Left hindlimb (tissue), 1 donor: Measurements from ENCODE around the gene ESPN.
"Not testable (repeated sequence)": the region's sequence is repeated elsewhere in the genome, so short reads cannot be mapped to it uniquely, and the experiment has no call there.

Experiments
- DNase-seq: peaks from one replicate; pipeline ENCODE4 v3.0.0-alpha.2; 2018

Gene ESPN

GRCh38 chr1:6429660-6430411 lies 5.3 kb downstream of the ESPN start:
- not testable (repeated sequence) for DNase-seq

GRCh38 chr1:6431645-6432579 lies 7.3 kb downstream of the ESPN start:
- not testable (repeated sequence) for DNase-seq

GRCh38 chr1:6434186-6434585 lies 9.6 kb downstream of the ESPN start:
- DNase-seq = no peak

GRCh38 chr1:6435129-6435528 lies 10.6 kb downstream of the ESPN start:
- no peak for DNase-seq

GRCh38 chr1:6435547-6435946 lies 11.0 kb downstream of the ESPN start:
- no peak for DNase-seq

GRCh38 chr1:6436277-6436676 lies 11.7 kb downstream of the ESPN start:
- not testable (repeated sequence) for DNase-seq

GRCh38 chr1:6437012-6437700 lies 12.6 kb downstream of the ESPN start:
- not testable (repeated sequence) for DNase-seq

- DNase-seq = no peak
Observed at GRCh38 chr1:6438047-6438525, 13.5 kb downstream of the ESPN start.

GRCh38 chr1:6440198-6441126 lies 15.9 kb downstream of the ESPN start:
- no peak for DNase-seq

GRCh38 chr1:6441586-6441985 lies 17.0 kb downstream of the ESPN start:
- DNase-seq = no peak

GRCh38 chr1:6443339-6444115 lies 19.0 kb downstream of the ESPN start:
- DNase-seq = no peak

- no peak for DNase-seq
Observed at GRCh38 chr1:6444377-6444776, 19.8 kb downstream of the ESPN start.

- DNase-seq = no peak
Observed at GRCh38 chr1:6445062-6445763, 20.6 kb downstream of the ESPN start.

GRCh38 chr1:6445929-6446328 lies 21.4 kb downstream of the ESPN start:
- DNase-seq = not testable (repeated sequence)

GRCh38 chr1:6446665-6447015 lies 22.1 kb downstream of the ESPN start:
- no peak for DNase-seq

GRCh38 chr1:6447016-6447817 lies 22.6 kb downstream of the ESPN start:
- no peak for DNase-seq

GRCh38 chr1:6447818-6448748 lies 23.5 kb downstream of the ESPN start:
- no peak for DNase-seq
